T-helper 9 cell (primary cell): ENCODE measurements around the gene SPON1.
"Not testable (repeated sequence)": the region's sequence is repeated elsewhere in the genome, so short reads cannot be mapped to it uniquely, and the experiment has no call there.

ENCODE experiments used
- DNase-seq: peaks from one replicate; pipeline ENCODE4 v3.0.0-alpha.2; 2020

The SPON1 gene

GRCh38 chr11:13984616-13985450 is 22.3 kb downstream of the SPON1 start:
- no peak for DNase-seq

- not testable (repeated sequence) for DNase-seq
Measured at GRCh38 chr11:13986695-13987094, 24.2 kb downstream of the SPON1 start.

- not testable (repeated sequence) for DNase-seq
Measured at GRCh38 chr11:13992158-13992856, 29.8 kb downstream of the SPON1 start.

- no peak for DNase-seq
Measured at GRCh38 chr11:13993096-13993765, 30.7 kb downstream of the SPON1 start.

GRCh38 chr11:13997881-13998280 is 35.4 kb downstream of the SPON1 start:
- DNase-seq, result no peak

- DNase-seq, result no peak
Measured at GRCh38 chr11:13999704-14000103, 37.2 kb downstream of the SPON1 start.

GRCh38 chr11:14001597-14001996 is 39.1 kb downstream of the SPON1 start:
- no peak for DNase-seq

GRCh38 chr11:14007566-14007965 is 45.0 kb downstream of the SPON1 start:
- no peak for DNase-seq

GRCh38 chr11:14010665-14011064 is 48.1 kb downstream of the SPON1 start:
- DNase-seq, result no peak

GRCh38 chr11:14012846-14013245 is 50.3 kb downstream of the SPON1 start:
- no peak for DNase-seq

- no peak for DNase-seq
Measured at GRCh38 chr11:14015711-14016110, 53.2 kb downstream of the SPON1 start.

- no peak for DNase-seq
Measured at GRCh38 chr11:14018441-14018840, 55.9 kb downstream of the SPON1 start.

- no peak for DNase-seq
Measured at GRCh38 chr11:14021738-14022137, 59.2 kb downstream of the SPON1 start.

GRCh38 chr11:14022251-14022650 is 59.7 kb downstream of the SPON1 start:
- no peak for DNase-seq

- DNase-seq, result no peak
Measured at GRCh38 chr11:14022821-14023220, 60.3 kb downstream of the SPON1 start.

- no peak for DNase-seq
Measured at GRCh38 chr11:14026961-14027360, 64.4 kb downstream of the SPON1 start.

- no peak for DNase-seq
Measured at GRCh38 chr11:14027525-14027924, 65.0 kb downstream of the SPON1 start.

GRCh38 chr11:14029440-14029839 is 66.9 kb downstream of the SPON1 start:
- DNase-seq, result no peak

GRCh38 chr11:14029971-14030920 is 67.7 kb downstream of the SPON1 start:
- no peak for DNase-seq

GRCh38 chr11:14035526-14035925 is 73.0 kb downstream of the SPON1 start:
- not testable (repeated sequence) for DNase-seq

- DNase-seq, result no peak
Measured at GRCh38 chr11:14036469-14036868, 73.9 kb downstream of the SPON1 start.

- no peak for DNase-seq
Measured at GRCh38 chr11:14041040-14041439, 78.5 kb downstream of the SPON1 start.
